ENCODE data around the gene IGFN1.

Gene IGFN1

GRCh38 chr1:201145816-201146215 is 44.8 kb upstream of the IGFN1 start:
- no peak overlapping the region for H3K9ac ChIP-seq
- no peaks in the 10 kb centered on the region for H3K4me1 ChIP-seq (ENCODE audit: low read depth, poor library complexity, severe bottlenecking)
- no peak overlapping the region for H3K27ac ChIP-seq
- no peaks in the 10 kb centered on the region for H3K27me3 ChIP-seq (ENCODE audit: insufficient read depth, low read depth)
- H2AFZ ChIP-seq (ENCODE audit: low read depth) = no peak overlapping the region
- peaks cover 4% of the 10 kb centered on the region; the same call in 1 of the 2 replicates for H3K36me3 ChIP-seq (ENCODE audit: insufficient read depth)
- no peaks in the 10 kb centered on the region for H4K20me1 ChIP-seq (ENCODE audit: insufficient read depth)
- TF ChIP-seq CTCF (conservative IDR thresholded peaks at IDR 0.05; ENCODE audit: low read depth, low read length) = no peak
- H3K4me2 ChIP-seq = no peak overlapping the region
- no peak overlapping the region for H3K4me3 ChIP-seq (IDR thresholded peaks at IDR 0.05; ENCODE audit: insufficient read depth, low read depth, low read length)
- H3K79me2 ChIP-seq (ENCODE audit: insufficient read depth, low read depth) = no peaks in the 10 kb centered on the region

DNA sequence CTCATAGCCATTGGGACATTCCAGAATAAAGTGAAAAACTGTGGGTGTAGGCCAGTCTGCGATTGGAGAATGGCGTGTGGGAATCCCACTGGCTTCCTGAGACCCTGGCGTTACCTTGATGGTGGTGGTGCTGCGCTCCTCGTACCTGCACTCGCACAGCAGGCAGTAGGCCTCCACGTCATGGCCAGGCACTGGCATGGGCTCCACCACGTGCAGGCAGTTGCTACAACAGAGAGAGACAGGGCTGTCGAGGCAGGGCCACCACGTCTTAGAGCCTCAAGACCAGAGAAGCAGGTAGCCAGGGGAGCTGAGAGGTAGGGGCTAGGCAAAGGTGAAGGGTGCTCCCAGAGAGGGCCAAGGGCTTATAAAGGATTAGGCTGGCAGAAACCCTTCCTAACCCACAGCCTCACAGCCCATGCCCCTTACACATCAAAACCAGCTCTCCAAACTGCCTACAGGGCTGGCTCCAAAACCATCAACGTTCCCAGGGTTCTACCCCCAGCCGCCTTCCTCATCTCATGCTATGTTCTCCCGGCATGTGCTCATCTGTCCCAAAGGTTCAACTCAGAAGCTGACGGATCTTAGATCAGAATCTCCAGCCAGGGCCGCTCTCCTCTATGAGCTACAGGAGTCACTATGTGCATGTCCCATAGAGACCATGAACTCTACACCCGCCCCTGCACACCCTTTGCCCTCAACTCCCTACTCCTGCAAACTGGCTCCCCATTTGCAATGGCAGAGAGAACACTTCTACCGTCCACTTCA is 43.8 kb upstream of the IGFN1 start:
- Histone ChIP-seq H3K79me2 (ENCODE audit: insufficient read depth, low read depth) (no peaks in the 10 kb centered on the region), H3K4me1 (ENCODE audit: low read depth, poor library complexity, severe bottlenecking) (no peaks in the 10 kb centered on the region), H2AFZ (ENCODE audit: low read depth) (no peak overlapping the region), H3K9ac (no peak overlapping the region), H3K4me3 (IDR thresholded peaks at IDR 0.05; ENCODE audit: insufficient read depth, low read depth, low read length) (no peak overlapping the region), H3K27me3 (ENCODE audit: insufficient read depth, low read depth) (no peaks in the 10 kb centered on the region), H3K4me2 (no peak overlapping the region), H3K27ac (no peak overlapping the region), H3K36me3 (ENCODE audit: insufficient read depth) (peaks cover 4% of the 10 kb centered on the region; the same call in 1 of the 2 replicates), H4K20me1 (ENCODE audit: insufficient read depth) (no peaks in the 10 kb centered on the region)
- TF ChIP-seq CTCF (conservative IDR thresholded peaks at IDR 0.05; ENCODE audit: low read depth, low read length) = no peak

DNA sequence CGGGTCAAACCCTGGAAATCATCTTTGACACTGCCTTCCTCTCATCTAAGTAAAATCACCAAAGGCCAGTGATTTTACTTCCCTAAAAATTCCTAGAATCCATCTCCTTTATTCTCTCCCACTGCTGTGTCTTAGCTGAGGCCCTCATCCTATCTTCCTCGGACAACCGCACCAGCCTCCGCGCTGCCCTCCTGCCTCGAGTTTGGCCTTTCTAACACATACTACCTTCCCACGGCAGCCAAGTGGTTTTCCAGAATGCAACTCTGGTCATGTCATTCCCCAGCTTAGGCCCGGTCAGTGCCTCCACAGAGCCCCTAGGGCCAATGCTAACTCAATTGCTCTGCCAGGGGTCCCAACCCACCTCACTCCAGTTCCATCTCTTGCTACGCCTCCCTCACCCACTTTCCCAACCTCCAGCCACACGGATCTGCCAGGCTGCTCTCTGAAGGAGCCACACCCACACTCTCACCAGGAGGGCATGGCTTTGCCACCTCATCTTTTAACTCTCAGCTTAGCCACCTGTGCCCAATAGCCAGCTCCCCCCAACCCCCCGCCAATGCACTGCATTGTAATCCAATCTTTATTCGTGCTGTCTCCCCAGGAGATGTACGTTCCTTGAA is 43.1 kb upstream of the IGFN1 start:
- TF ChIP-seq CTCF (conservative IDR thresholded peaks at IDR 0.05; ENCODE audit: low read depth, low read length) = no peak
- Histone ChIP-seq H3K4me1 (ENCODE audit: low read depth, poor library complexity, severe bottlenecking) (no peaks in the 10 kb centered on the region), H3K9ac (no peak overlapping the region), H3K4me2 (no peak overlapping the region), H4K20me1 (ENCODE audit: insufficient read depth) (no peaks in the 10 kb centered on the region), H3K27ac (no peak overlapping the region), H3K79me2 (ENCODE audit: insufficient read depth, low read depth) (no peaks in the 10 kb centered on the region), H3K27me3 (ENCODE audit: insufficient read depth, low read depth) (no peaks in the 10 kb centered on the region), H3K4me3 (IDR thresholded peaks at IDR 0.05; ENCODE audit: insufficient read depth, low read depth, low read length) (no peak overlapping the region), H2AFZ (ENCODE audit: low read depth) (no peak overlapping the region), H3K36me3 (ENCODE audit: insufficient read depth) (peaks cover 4% of the 10 kb centered on the region; the same call in 1 of the 2 replicates)

DNA sequence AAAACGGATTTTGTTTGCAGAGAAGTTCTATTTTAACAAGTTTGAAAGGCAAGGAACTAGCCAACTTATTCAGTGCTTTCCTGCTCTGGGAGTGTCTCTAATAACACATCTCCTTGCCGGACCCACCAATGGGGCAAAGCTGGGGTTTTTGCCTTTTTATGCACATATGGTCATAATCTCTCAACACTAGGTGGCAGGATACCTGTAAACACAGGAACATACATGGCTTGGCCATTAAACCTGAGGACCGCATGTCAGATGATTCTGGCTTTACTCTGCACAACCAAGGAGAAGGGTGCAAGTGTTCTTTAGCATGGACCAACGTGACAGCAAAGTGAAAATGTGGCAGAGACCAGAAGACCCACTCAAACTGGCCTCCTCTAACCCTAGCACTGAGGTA is 41.2 kb upstream of the IGFN1 start:
- Histone ChIP-seq H3K9ac (no peak overlapping the region), H3K36me3 (ENCODE audit: insufficient read depth) (peaks cover 4% of the 10 kb centered on the region; the same call in 1 of the 2 replicates), H3K4me1 (ENCODE audit: low read depth, poor library complexity, severe bottlenecking) (peaks cover 8% of the 10 kb centered on the region), H2AFZ (ENCODE audit: low read depth) (no peak overlapping the region), H3K27me3 (ENCODE audit: insufficient read depth, low read depth) (no peaks in the 10 kb centered on the region), H3K4me2 (no peak overlapping the region), H3K27ac (no peak overlapping the region), H3K79me2 (ENCODE audit: insufficient read depth, low read depth) (peaks cover 8% of the 10 kb centered on the region; the same call in 1 of the 2 replicates), H3K4me3 (IDR thresholded peaks at IDR 0.05; ENCODE audit: insufficient read depth, low read depth, low read length) (no peak overlapping the region), H4K20me1 (ENCODE audit: insufficient read depth) (no peaks in the 10 kb centered on the region)
- TF ChIP-seq CTCF (conservative IDR thresholded peaks at IDR 0.05; ENCODE audit: low read depth, low read length) = peak; percentile 84
